HG03103 (cell line): ENCODE data around the gene HMOX2.
A peak's percentile ranks its signal among the peaks of the same experiment; 100 is the strongest.

Experiments
- ATAC-seq: cut with Tn5 transposase; IDR thresholded peaks from one replicate; pipeline ENCODE4 v1.9.1; 2021; ENCODE audit warnings: low read depth; ENCODE audit not compliant: unreplicated experiment

HMOX2 gene

DNA sequence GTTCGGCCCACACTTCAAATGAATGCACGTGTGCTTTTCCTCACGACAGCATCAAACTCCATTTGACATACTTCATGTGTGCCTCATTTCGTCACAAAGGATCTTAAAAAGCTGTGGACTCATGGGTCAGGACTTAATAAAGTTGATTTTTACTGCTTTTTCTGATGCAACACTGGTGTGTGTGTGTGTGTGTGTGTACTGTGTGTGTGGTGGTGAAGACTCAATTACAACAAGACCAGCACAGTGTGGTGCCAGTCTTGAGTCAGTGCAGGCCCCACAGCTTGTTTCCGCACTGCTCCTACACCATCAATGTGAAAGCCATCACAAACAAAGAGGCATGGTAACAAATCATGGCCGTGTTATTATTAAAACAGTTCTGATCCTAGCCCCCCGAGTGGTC lies 44.7 kb downstream of the HMOX2 start:
- no peak for ATAC-seq

DNA sequence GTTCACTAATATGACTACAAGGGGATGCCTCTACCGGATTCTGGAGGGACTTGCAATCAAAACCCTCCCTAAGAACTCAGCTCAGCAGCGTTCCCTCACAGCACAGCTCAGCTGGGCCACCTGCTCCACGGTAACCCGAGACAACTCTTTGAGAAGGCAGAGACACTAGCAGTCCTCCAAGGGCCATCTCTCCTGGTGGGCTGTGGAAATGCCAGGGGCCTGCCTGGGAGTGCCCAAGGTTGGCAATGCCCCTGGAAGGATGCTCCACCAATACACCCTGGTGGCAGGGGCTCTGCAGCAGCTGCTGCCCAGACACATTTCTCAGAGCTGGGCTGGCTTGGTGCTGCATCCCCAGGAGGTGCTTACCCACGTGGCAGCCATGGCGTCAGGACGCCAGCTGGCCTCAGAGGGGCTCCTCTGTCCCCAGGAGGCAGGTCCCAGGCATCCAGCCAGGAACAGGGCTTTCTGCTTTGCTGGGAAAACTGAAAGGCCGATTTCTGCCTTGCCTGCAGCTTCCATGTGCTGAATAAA lies 45.9 kb downstream of the HMOX2 start:
- no peak for ATAC-seq

DNA sequence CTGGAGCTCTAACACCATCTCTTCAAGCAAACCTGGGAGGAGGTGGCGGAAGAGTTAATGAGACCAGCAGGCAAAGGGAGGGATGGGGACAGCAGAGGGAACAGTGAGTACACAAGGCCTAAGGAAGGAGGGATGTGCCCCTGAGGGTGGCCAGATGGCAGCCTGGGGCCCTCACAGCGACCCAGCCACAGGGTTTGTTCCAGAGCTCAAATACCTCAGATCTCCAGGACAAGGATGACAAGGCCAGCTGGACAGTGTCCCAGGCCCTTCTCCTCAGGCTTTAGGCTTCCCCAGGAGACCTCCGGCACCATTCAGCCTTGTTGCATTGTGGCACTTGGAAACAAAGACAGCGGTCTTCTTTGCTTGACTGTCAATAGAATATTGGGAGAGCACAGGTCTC lies 47.5 kb downstream of the HMOX2 start:
- ATAC-seq = no peak

DNA sequence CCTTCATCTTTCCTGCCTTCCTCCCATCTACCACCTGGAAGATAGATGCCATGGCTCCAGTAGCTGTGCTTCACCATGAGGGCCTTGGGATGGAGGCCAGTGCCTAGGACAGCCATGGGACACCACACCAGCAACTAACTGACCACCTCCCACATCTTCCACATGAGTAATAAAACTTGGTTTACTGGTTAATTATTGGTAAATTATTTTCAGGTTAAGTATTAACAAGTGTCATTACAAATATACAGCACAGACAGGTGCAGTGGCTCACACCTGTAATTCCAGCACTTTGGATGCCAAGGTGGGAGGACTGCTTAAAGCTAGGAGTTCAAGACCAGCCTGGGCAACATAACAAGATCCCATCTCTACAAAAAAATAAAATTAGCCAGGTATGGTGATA lies 48.4 kb downstream of the HMOX2 start:
- no peak for ATAC-seq

DNA sequence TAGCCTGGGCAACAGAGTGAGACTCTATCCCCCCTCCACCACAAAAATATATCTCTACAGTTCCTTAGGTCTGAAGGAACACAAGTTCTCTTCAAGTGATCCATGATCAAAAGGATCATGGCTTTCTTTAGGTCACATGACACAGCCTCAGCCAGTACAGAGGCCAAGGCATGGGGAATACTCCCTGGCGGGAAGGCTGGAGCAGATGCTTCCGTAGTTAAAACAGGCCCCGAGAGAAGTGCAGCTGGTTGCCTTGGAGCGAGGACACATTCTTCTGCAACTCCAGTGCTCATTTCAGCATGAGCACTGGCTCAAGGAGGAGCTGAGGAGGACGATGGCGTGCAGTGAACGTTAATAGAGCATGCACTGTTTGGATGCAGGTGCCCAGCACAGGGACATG lies 48.9 kb downstream of the HMOX2 start:
- no peak for ATAC-seq

DNA sequence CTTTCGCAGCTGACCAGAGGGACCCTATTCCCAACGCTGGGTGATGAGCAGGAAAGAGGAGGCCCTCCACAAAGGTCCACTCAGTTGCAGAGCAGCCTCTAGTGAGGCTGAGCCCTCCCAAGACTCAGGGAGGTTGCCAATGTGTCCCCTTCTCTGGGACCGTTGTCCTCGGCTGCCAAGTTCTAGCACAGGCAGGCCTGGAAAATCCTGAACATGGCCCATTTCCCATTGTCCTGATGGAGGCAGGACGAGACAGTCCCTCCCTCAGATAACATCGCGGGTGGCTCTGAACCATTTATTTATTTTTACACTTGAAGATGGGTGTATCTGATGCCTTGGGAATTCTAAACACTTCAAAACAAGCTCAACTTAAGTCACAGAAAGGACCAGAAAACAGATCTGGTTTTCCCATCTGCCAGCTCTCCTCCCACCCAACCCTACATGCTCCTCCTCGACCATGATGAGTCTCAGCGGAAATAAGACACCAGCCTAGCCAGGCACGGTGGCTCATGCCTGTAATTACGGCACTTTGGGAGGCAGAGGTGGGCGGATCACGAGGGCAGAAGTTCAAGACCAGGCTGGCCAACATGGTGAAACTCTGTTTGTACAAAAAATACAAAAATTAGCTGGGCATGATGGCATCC lies 49.6 kb downstream of the HMOX2 start:
- no peak for ATAC-seq

DNA sequence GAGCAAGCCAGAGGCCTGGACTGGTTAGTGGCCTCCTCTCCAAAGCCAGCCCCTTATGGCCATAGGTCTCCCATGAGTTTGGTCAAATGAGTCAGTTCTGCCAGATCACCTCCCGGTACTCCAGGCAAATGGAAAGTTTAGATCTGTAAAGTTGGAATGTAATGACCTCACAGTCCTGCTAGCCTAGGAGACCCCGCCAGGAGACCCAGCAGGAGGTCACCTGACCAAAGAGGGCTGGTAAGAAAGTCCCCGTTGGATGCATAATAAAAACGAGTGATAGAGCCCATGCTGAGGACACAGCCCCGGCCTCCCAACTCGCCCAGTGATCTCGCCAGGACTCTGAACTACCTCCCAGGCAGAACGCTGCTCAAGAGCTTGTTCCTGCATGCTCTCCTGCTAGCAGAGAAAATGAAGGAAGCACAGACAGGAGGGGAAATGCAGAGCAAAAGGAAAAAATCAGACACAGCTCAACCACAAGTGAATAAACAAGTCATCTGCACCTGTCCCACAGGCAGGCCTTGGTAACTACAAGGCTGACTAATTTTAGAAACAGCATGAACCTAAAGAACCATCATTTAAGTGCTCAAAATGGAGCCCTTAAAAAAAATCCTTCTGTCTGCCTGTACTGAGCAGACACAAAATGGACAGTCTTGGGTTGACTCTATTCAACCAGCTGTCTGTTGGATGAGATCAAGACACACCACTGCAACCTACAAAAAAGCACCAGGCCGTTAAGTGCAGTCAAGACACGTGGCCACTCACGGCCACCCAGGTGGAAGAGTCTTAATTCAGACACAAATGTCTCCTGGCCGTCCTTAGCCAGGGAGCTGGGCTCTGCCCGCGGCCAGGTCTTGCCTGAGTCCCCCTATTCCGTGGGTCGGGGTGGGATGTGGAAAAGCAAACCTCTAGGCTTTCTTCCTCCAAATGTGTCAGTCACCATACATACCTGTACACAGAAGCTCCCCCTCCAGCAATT lies 53.2 kb downstream of the HMOX2 start:
- peak; percentile 56 for ATAC-seq

DNA sequence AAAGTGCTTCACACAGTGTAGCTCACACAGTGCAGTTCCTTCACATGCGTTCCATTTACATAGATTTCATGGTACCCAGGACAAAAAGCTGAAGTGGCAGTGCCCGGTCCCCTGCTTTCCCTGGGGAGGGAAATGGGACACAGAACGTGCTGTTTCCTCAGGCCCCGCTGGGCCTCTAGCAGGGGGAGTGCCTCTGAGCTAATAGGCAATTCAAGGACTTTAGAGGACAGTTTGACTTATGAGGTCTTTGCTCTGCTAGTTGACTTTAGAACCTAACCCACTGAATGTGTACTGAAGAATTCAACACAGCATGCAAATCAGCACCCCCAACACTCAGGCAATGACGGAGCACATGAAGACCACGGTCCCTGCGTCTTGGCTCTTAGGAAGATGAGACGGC lies 55.6 kb downstream of the HMOX2 start:
- no peak for ATAC-seq

DNA sequence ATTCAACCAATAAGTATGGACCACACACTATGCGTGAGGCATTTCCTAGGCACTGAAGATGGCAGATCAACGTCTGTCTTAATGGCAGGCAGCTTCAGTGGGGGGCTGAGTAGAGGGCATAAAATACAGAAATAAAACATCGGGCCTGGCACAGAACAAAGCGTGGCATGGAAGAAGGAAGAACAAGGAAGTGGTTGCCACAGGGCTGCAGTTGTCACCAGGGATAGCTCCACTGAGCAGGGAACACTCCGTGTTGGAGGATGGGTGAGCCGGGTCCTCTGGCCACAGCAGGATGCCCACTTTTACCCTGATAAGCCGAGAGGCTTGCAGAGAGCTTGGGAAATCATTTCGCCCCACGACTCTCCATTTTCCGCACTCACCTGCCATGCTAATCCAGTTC lies 56.0 kb downstream of the HMOX2 start:
- no peak for ATAC-seq

DNA sequence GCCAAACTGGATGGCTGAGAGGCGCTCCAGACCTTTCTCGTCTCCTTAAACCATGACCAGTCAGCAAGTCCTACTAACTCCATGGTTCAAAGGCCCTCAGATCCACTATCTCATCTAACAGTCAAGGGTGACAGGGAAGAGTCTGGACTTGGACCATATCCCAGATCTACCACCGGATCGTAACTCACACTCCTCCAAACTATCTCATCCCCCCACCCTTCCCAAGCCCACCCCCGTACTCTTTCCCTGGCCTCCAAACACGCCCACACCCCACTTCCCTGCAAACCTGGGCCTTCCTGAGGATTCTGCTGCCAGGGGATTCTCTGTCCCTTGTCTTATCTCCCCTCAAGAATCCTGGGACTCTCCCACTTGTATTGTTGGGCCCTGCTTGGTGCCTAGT lies 57.3 kb downstream of the HMOX2 start:
- ATAC-seq = no peak

DNA sequence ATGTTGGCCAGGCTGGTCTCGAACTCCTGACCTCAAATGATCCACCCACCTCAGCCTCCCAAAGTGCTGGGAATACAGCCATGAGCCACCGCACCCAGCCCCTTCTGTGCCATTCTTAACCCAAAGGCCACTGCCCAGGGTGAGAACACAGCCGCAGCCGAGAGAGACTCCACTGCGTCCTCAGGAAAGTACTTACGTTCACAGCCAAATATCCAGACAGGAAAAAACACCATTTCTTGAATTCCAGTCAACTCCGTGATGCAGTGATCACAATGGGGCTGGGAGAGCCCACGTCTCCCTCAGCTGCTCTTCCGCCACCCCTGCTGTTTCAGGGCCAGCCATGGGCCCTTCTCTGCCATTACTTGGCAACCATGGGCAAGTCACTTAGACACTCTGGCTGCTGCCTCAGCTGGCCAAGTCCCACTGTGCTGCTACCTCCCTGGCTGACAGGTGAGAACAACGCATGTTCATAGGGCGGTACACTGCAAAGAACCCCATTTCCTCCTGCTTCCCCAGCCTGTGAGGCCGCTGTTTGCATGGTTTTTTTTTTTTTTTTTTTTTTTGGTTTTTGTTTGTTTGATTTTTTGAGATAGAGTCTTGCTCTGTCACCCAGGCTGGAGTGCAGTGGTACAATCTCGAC lies 58.1 kb downstream of the HMOX2 start:
- ATAC-seq = no peak

DNA sequence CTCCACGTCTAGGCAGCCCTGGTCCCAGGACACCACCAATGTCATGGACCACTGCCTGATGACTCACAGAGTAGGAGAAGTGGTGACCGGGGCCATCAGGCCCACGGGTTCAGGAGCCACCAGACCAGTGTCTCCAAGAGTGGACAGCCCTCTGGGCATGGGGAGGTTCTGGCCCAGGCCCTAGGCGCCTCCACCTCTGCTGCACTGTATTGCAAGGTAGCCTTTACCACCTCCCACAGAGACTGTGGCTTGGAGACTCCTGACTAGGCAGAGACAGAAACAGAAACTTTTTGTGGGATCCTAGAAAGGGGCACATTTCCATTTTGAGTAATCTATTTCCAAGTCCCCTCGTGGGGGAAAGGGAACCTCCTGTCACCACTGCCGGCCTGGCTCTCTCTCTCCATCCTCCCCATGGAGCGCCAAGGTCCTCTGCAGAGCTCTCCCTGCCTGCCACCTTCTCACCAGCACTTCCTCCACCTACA lies 59.5 kb downstream of the HMOX2 start:
- no peak for ATAC-seq

DNA sequence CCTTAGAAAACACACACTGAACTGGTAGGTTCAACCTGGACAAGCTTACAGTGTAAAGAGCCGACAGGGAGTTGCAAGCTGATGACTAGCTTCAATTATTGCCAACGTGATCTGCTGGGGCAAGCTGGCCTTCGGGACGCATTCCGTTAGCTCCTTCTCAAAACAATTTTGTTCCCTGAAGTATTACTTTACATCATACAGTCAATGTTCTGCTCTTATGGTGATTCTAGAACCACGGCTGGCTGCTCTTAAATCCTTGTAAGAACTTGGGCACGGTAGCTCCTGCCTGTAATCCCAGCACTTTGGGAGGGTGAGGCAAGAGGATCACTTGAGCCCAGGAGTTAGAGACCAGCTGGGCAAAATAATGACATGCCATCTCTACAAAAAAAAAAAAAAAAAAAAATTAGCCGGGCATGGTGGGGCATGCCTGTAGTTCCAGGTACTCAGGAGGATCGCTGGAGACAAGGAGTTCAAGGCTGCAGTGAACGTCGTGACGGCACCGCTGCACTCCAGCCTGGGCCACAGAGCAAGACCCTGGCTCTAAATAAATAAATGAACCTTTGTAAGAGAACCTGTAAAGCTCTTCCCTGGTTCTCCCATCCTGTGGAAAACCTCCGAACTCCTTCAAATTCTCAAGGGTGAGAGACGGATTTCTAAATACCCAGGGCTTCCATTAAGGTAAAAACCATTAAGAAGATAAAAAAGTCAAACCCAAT lies 60.4 kb downstream of the HMOX2 start:
- no peak for ATAC-seq

DNA sequence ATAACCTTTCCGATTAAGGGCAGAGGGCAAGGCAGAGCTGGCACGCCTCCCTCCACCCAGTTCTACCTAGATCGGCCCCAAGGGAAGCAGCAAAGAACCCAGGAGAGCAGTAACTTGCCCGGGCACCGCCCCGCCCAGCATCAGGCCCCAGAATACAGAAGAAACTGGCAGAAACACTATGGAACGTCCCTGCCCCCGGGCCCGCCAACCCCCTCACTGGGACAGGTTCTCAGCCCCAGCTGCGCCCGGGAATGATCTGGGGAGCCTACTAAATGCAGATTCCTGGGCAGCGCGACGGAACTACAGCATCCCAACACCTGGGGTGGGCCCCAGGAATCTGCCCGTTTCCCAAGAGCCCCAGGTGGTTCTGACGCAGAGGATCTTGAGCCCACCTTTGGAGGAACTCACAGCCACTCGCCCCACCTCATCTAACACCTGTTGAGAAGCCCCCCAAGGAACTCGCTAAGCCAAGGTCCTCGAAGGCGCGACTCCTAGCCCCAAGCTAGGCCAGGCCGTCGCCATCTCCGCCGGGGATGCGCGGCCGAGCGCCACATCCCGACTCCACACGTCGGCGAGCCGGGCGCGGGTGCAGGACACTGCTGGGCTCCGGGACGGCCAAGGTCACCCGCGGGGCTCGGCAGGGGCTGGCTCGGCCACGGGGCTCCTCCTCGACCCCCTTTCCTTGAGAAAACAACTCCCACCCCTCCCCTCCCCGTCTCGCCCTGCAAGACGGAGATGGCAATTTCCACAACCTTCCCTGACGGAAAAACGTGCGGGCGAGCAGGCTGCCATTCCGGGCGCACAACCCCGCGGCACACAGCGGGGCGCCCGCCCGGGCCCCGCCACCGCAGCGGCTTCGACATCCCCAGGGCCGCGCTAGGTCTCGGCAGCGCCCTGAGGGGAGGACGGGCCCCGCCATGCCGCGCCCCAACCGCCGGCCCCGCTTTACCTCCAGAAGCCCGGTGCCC lies 61.5 kb downstream of the HMOX2 start:
- peak; percentile 10 for ATAC-seq

DNA sequence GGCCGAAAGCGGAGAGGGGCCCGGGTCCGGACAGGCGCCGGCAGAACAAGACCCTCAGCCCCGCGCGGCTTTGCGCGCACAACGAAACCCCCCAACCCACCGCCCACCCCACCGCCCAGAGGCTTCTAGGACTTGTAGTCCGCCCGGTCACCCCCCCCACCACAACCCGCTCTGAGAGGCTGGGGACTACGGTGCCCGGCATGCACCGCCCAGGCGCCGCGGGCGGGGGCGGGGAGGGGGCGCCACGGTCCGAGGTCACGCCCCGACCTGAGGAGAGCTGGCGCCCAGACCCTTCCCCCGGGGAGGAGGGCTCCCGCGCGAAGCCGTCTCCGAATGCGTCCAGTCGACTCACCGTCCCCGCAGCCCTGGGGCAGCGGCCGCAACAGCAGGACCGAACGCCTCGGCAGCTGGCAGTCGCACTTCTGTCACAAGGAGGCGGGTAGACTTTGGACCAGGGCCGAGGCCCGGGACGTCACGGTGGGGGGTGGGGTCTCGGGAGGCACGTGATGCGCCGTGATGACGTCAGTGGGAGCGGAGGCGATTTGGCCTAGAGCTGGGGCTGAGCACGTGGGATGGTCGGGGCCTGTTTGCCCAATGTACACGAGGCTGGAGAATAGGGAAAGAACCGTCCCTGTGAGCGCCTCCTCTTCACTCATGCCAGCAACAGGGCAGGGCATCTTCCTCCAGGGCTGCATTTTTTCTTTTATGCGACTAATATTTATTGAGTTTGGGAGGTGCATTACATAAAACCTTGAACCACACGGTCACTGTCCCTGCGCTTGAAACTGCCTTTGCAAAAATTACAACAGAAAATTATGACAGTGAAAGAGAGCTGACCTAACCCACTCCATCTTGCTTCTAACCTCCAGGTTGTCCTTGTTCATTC lies 62.4 kb downstream of the HMOX2 start, which contains the start of gene CDIP1:
CDIP1 (minus strand) TSS at position 424 of the 886 bp plus-strand sequence. CDS start 24,643 bp downstream, outside the sequence.
- peak; percentile 63 for ATAC-seq

DNA sequence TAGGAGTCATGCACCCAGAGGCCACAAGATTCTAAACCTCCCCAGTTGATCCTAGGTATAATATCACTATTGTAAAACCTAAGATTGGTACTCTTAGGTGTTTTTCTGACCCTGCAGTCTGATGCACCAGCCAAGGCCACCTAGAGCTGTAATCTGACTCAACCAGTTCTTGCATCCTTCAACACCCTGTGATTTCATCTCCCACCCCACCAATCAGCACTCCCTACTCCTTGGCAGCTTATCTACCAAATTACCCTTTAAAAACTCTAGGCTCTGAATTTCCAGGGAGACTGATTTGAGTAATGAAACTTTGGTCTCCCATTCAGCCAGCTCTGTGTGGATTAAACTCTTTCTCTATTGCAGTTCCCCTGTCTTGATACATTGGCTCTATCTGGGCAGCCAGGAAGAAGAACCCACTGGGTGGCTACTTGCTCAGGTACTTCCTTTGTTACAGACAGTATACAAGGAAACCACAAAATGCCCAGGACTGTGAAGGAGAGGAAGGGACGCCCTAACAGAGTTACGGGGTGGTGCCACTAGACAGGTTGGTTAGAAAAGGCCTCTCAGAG lies 63.6 kb downstream of the HMOX2 start:
- ATAC-seq = no peak

DNA sequence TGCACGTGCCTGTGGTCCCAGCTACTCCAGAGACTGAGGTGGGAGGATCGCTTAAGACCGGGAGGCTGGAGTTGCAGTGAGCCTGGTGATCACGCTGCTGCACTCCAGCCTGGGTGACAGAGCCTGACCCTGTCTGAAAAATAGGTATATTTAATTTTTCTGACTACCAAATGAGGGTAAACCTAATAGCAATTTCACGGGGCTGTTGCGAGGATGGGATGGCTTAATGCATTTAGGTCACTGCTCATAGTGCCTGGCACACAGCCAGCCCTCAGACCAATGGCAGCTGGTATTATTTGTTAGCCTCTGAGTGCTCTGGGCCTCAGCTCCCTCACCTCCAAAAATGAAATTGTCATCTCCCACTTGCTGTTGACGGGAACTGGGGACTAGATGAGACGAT lies 68.3 kb downstream of the HMOX2 start:
- ATAC-seq = no peak

DNA sequence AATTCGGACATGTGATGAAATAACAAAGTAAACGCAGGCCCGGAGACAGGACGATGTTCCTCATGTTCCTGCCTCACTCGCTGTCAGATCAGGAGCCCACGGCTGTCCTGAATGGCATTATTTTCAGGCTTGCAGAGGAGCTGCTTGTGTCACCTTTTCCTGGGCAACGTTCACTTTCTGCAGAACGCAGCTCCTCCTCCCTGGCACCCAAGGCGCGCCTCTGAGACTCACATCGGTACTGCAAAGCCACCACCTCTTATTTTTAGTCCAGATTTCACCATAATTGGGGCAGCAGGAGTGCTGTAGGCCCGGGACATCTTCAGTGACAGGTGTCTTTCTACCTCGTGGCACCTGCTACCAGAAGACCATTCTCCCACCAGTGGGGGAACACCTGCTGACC lies 71.9 kb downstream of the HMOX2 start:
- no peak for ATAC-seq
